GM10266 (cell line): ENCODE data around the gene SYP.

Source experiments
- DNase-seq: peaks from one replicate; pipeline ENCODE4 v3.0.0; 2012; ENCODE audit errors: extremely low spot score
- TF ChIP-seq, protein P1 (sequence below): IDR thresholded peaks from 2 replicates; pipeline ENCODE4 v1.5.1; 2012; ENCODE audit warnings: mild to moderate bottlenecking, low read depth; ENCODE audit not compliant: control insufficient read depth, insufficient read depth; ENCODE audit errors: missing control alignments

Gene SYP

GRCh38 chrX:49191574-49192011 lies 8.4 kb downstream of the SYP start:
- TF ChIP-seq, protein P1, sequence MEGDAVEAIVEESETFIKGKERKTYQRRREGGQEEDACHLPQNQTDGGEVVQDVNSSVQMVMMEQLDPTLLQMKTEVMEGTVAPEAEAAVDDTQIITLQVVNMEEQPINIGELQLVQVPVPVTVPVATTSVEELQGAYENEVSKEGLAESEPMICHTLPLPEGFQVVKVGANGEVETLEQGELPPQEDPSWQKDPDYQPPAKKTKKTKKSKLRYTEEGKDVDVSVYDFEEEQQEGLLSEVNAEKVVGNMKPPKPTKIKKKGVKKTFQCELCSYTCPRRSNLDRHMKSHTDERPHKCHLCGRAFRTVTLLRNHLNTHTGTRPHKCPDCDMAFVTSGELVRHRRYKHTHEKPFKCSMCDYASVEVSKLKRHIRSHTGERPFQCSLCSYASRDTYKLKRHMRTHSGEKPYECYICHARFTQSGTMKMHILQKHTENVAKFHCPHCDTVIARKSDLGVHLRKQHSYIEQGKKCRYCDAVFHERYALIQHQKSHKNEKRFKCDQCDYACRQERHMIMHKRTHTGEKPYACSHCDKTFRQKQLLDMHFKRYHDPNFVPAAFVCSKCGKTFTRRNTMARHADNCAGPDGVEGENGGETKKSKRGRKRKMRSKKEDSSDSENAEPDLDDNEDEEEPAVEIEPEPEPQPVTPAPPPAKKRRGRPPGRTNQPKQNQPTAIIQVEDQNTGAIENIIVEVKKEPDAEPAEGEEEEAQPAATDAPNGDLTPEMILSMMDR: no peak
- DNase-seq: no peak

DNA sequence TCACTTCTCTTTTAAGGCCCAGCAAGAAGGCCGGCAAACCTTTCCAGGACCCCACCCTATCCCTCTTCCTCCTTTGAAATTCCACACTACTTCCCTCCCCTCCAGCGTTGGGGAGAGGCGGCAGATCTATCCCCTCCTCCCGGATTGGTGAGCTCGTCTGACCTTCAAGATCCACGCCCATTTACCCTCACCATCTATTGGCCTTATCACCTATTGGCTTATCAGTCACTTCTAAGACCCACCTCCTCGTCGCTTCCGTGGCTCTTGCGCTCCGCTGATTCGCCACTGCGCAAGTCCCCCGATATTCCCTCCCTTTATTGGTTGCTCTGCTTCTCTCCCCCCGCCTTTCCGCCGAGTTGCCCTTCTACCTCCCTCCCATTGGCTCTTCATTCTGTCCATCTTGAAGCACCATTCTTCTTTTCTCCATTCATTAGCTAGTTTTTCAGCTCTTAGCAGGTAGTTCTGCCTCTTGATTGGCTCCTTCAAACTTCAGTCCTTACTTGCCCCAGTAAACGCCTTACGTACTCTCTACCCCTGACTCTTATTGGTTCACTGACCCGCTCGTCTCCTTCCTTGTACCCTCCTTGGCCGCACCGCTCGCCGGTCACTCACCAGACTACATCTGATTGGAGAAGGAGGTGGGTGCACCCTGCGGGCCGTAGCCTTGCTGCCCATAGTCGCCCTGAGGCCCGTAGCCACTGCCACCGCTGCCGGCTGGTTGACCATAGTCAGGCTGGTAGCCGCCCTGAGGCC lies 9.0 kb downstream of the SYP start:
- TF ChIP-seq, protein P1: no peak

DNA sequence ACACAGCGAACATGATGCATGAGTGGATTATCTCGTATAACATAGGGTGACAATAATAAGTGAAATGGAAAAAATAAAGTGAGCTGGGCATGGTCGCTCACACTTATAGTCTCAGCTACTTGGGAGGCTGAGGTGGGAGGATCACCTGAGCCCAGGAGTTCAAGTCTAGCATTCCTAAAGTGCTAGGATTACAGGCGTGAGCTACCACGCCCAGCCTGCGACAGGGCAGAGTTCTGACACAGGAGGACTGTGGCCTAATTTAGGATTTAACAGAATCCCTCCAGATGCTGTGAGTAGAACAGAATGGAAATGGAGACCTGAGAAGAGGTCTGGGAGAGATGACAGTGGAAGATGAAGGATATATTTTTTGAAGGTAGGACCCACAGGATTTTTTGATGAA lies 10.4 kb downstream of the SYP start:
- no peak for DNase-seq
- TF ChIP-seq, protein P1: no peak

More for the DNA sequence above, 9.0 kb downstream of the SYP start:
- DNase-seq: peak; percentile 88

DNA sequence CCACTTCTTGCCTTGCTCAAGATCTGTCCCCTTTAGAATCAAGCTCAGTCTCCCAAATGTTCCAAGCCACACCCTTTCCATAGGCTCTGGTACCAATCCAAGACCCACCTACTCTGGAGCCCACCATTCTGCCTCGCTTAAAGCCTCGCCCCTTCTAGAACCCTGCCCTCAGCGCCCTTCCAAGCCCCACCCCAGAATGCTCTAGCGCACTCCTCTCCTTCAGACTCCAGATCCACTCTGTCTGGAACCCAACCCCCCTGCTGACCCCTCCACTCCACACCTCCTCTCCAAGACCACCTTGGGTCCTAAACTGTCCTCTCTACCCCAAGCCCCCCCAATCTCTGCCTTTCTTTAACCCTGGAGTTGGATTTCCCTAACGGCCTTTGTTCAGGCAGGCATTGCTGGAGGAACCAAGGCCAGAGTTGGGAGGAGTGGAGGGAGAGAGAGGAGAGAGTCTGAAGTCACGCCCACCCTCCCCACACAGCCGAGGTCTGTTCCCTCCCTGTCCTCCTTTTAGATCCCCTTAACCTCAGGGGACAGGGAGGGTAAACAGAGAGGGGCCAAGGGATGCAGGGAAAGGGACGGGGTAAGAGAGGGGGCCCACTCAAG lies 11.4 kb downstream of the SYP start:
- TF ChIP-seq, protein P1: no peak
- no peak for DNase-seq

DNA sequence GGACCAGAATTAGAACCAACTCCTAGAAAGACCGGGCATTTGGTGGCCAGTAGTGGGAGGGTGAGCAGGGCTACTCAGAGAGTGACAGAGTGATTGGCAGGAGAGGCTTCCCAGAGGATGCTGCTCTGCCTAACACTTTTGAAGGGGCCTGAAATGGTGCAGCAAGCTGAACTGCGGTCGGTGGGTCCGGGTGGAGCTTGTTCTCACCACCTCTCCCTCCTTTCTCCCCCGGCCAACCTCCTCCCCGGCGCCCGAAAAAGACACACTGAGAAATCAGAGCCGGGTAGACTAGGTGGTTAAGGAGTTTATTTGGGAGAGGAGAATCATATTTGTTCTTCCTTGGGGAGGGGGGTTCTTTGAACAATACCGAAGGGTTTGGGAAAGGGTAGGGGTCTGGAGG lies 12.5 kb downstream of the SYP start:
- no peak for DNase-seq
- TF ChIP-seq, protein P1: no peak

DNA sequence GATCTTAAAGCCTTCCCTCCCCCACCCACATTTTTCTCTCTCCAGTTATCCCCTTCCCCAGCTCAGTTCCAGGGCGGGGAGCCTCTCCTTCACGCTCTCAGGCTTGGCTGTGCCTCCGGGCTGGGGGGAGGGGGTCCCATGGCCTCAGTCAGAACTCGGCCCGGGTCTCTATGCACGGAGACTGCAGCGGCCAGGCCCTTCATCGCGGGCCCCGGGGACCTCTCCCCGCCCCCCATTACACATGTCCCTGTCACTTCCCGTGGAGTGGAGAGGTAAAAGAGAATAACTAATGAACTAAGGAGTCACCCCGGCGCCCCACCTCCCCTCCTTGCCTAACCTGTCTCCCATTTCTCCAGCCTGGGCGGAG lies 13.0 kb downstream of the SYP start:
- no peak for DNase-seq
- TF ChIP-seq, protein P1: no peak
